Fibroblast of upper back skin (primary cell): ENCODE results near the gene SUPT20H.
"Not testable (repeated sequence)": the region's sequence is repeated elsewhere in the genome, so short reads cannot be mapped to it uniquely, and the experiment has no call there.

ENCODE experiments used
- DNase-seq: peaks from one replicate; pipeline ENCODE4 v3.0.0-alpha.2; 2013

Gene SUPT20H

GRCh38 chr13:37069597-37070103 lies 10.2 kb upstream of the SUPT20H start:
- DNase-seq = no peak

- peak; percentile 13 for DNase-seq
Measured at GRCh38 chr13:37068962-37069361, 9.5 kb upstream of the SUPT20H start.

- DNase-seq = no peak
Measured at GRCh38 chr13:37067874-37068273, 8.4 kb upstream of the SUPT20H start.

GRCh38 chr13:37065890-37066526 lies 6.5 kb upstream of the SUPT20H start:
- no peak for DNase-seq

- no peak for DNase-seq
Measured at GRCh38 chr13:37059848-37060192, 332 bp upstream of the SUPT20H start.

- DNase-seq = not testable (repeated sequence)
Measured at GRCh38 chr13:37056228-37056627, 3.3 kb downstream of the SUPT20H start.

- DNase-seq = not testable (repeated sequence)
Measured at GRCh38 chr13:37053111-37053510, 6.4 kb downstream of the SUPT20H start.

- no peak for DNase-seq
Measured at GRCh38 chr13:37049810-37050209, 9.7 kb downstream of the SUPT20H start.

- no peak for DNase-seq
Measured at GRCh38 chr13:37047846-37048245, 11.6 kb downstream of the SUPT20H start.

- no peak for DNase-seq
Measured at GRCh38 chr13:37047032-37047431, 12.5 kb downstream of the SUPT20H start.

- DNase-seq = no peak
Measured at GRCh38 chr13:37046062-37046461, 13.4 kb downstream of the SUPT20H start.

- DNase-seq = no peak
Measured at GRCh38 chr13:37040789-37041188, 18.7 kb downstream of the SUPT20H start.

GRCh38 chr13:37039896-37040295 lies 19.6 kb downstream of the SUPT20H start:
- no peak for DNase-seq

- DNase-seq = no peak
Measured at GRCh38 chr13:37037241-37037640, 22.2 kb downstream of the SUPT20H start.

- peak; percentile 48 for DNase-seq
Measured at GRCh38 chr13:37029617-37030016, 29.9 kb downstream of the SUPT20H start.

- no peak for DNase-seq
Measured at GRCh38 chr13:37027639-37028038, 31.8 kb downstream of the SUPT20H start.

- no peak for DNase-seq
Measured at GRCh38 chr13:37026771-37027170, 32.7 kb downstream of the SUPT20H start.

- peak; percentile 24 for DNase-seq
Measured at GRCh38 chr13:37023871-37024270, 35.6 kb downstream of the SUPT20H start.

- DNase-seq = no peak
Measured at GRCh38 chr13:37014609-37015008, 44.9 kb downstream of the SUPT20H start.

GRCh38 chr13:37011788-37012187 lies 47.7 kb downstream of the SUPT20H start:
- no peak for DNase-seq

- DNase-seq = no peak
Measured at GRCh38 chr13:37011002-37011401, 48.5 kb downstream of the SUPT20H start.

GRCh38 chr13:37010424-37010823 lies 49.1 kb downstream of the SUPT20H start:
- no peak for DNase-seq

- no peak for DNase-seq
Measured at GRCh38 chr13:37009692-37010091, 49.8 kb downstream of the SUPT20H start.

- no peak for DNase-seq
Measured at GRCh38 chr13:37001921-37002250, 57.6 kb downstream of the SUPT20H start.

- DNase-seq = peak; percentile 87
Measured at GRCh38 chr13:36999054-36999714, 60.3 kb downstream of the SUPT20H start, which contains the start of gene ALG5. Gene ALG5 (minus strand): TSS chr13:36999340. CDS start chr13:36999300, 40 bp downstream.
